GM13976 (cell line): ENCODE measurements around the gene RPS2.

Source experiments
- DNase-seq: peaks from one replicate; pipeline ENCODE4 v3.0.0; 2012; ENCODE audit warnings: low spot score
- in situ Hi-C: fragments of 300-500 bp; cut with MboI; formaldehyde crosslinking; loops from one replicate; pipeline ENCODE4 v1.12.0; 2022; ENCODE audit warnings: low sequenced_read_pairs, mixed read lengths, inconsistent platforms; ENCODE audit not compliant: unreplicated experiment
- TF ChIP-seq, protein P1 (sequence below): IDR thresholded peaks from 2 replicates; pipeline ENCODE4 v1.5.1; 2012; ENCODE audit warnings: borderline replicate concordance, mild to moderate bottlenecking; ENCODE audit not compliant: insufficient read depth; ENCODE audit errors: extremely low read depth, missing control alignments, control extremely low read depth

RPS2 gene

DNA sequence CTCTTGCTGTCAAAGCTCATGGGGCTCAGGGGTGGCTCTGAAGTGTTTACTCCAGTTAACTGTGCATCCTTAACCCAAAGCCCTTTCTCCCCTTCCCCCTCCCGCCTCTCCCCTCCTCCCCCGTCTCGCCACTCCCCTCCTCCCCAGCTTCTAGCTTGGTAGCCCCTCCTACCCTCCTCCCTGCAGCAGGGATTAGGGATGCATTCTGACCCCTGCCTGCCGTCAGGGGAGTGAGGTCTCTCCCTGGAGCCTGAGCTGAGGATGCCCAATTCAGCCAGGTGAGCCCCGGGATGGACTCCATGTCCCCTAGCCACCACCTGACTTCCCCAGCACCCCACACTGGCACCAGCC, 48.0 kb downstream of the RPS2 start:
- no peak for DNase-seq
- in situ Hi-C loops = no loop called here
- TF ChIP-seq, protein P1, sequence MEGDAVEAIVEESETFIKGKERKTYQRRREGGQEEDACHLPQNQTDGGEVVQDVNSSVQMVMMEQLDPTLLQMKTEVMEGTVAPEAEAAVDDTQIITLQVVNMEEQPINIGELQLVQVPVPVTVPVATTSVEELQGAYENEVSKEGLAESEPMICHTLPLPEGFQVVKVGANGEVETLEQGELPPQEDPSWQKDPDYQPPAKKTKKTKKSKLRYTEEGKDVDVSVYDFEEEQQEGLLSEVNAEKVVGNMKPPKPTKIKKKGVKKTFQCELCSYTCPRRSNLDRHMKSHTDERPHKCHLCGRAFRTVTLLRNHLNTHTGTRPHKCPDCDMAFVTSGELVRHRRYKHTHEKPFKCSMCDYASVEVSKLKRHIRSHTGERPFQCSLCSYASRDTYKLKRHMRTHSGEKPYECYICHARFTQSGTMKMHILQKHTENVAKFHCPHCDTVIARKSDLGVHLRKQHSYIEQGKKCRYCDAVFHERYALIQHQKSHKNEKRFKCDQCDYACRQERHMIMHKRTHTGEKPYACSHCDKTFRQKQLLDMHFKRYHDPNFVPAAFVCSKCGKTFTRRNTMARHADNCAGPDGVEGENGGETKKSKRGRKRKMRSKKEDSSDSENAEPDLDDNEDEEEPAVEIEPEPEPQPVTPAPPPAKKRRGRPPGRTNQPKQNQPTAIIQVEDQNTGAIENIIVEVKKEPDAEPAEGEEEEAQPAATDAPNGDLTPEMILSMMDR = no peak

DNA sequence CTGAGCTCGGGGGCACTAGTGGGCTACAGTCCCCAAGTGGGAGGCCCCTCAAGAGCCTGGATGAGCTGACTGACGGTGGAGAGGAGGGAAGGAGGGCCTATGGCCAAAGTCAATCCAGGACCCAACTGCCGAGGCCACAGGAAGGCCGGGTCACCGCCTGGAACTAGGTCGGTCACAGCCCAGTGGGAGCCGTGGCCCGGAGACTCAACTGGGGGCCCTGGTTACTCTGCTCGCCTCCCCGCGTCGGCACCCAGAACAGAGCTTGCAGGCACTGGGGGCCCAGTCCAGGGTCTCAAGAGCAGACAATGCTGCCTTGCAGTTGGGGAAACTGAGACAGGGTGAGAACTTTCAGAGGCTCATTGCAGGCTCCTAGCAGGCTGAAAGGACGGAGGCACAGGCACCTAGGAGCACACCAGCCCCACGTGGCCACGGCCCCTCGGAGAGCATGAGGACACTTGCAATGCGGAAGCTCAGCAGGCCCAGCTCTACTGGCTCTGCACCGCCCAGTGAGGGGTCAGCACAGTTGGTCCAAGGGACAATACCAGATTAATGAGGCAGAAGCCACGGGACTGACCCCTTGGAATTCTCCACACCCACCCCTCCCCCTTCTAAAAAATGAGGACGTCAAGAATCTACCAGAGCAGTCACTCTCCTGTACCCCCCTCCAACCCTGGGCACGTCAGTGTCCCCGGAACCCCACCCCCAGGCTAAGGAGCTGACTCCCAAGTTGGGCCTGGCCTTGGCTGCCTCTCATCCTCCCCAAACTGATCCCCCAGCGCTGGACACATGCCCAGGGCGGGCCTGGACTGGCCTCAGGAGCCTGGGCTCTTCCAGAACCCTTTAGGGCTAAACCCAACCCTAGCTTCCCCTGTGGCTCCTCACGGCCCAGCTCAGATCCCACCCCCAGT, 48.6 kb downstream of the RPS2 start:
- in situ Hi-C loops = no loop called here
- no peak for DNase-seq
- TF ChIP-seq, protein P1 = no peak

DNA sequence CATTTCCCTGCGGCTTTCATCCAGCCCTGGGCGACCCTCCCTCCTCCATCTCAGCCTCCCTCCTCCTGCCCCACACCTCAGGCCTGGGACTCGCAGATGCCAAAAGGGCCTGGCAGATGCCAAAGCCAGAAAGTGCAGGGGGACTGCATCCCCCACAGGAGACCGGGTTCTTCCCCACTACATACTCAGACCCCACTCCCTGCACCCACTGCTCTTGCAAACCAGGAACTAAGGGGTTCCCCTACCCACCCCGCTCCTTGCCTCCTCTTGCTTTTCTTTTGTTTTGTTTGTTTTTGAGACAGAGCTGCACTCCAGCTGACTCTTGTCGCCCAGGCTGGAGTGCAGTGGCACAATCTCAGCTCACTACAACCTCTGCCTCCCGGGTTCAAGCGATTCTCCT, 49.6 kb downstream of the RPS2 start:
- no peak for DNase-seq
- in situ Hi-C loops = no loop called here
- TF ChIP-seq, protein P1 = no peak

DNA sequence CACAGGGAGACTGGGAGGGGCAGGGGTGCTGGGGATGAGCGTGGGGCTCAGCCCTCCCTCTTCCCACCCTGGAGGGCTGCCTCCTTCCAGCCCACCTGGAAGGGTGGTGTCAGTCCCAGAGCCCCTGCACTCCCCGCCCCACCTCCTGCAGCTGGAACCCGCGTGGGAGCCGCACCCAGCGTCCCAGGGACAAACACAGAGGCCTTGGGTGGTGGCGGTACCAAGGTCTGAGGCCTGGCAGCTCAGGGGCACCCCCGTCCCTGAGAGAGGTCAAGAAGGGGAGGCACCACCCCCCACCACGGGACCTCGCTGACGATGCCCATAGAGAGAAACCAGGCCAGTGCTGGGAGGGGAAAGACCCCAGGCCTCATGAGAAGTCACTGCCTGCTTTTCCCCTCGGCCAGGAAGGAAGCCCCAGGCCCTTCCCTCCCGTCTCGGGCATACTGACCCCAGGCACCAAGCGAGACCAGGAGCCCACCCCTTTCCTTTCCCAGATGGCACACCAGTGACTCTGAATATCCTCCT, 50.5 kb downstream of the RPS2 start:
- TF ChIP-seq, protein P1 = no peak
- no peak for DNase-seq
- in situ Hi-C loops = no loop called here

DNA sequence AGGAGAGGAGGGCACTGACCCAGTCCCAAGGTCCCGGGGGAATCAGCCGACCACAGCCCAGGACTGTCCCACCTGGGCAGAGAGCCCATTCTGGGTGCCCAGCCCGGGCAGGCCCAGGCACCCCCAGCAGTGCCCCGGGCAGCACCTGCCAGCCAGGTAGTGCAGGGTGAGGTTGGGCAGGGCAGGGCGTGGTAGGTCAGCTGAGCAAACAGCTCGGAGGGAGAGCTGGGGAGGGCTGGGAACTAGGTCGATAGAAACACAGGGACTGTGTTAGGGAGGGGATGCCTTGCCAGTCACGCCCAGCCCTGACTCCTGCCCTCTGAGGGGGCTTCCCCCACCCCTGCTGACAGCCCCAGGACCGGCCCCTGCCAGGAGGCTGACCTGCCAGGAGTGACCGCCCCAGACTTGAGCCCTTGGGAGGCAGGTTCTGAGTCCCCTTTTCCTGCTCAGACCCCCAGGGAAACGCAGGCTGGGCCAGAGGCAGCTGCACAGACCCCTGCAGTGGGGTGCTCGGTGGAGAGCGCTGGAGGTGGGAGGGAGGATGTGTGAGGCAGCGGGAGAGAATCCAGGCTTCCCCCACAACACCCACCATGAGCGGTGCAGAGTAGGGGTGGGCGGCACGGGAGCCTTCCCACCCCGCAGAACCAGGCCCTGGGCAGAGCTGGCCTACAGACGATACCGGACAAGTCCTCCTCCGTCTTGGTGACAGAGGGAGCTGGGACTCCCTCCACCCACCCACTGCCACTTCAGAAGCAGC, 51.1 kb downstream of the RPS2 start:
- TF ChIP-seq, protein P1 = no peak
- no peak for DNase-seq
- in situ Hi-C loops = no loop called here

DNA sequence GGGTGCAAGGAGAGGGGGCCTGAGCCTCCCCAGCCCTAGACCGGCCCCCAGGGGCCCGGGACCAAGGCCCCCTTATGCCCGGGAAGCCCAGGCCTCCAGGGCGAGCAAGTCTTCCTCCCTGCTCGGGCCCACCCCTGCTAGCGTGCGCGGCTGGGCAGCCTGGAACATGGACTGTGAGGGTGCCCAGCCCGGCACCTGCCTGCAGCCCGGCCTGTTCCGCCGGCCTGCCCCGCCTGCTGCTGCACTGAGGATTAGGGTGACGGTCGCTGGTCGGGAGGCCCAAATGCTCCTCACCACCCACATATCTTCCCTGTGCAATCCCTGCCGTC, 52.4 kb downstream of the RPS2 start:
- in situ Hi-C loops = no loop called here
- TF ChIP-seq, protein P1 = no peak
- no peak for DNase-seq
